ENCODE data around the gene DPCD.

DNA sequence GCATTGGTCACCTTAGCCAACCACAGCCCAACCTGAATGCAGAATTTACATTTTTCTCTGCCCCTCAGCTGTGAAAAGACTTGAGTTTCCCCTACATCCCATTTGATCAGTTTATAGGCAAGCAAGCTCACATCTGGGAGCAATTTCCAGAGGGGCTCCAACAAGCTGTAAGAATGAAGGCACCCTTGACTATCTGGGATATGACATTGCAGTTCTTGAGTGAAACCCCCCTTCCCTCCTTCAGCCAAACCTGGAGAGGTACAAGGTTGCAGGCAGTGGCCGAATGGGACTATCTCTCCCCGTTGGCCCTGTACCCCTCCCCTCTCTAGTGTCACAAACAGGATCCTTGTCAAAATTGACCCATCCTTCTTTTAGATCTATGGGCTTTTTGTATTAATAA lies 30.6 kb upstream of the DPCD start:
- TF ChIP-seq, protein P1, sequence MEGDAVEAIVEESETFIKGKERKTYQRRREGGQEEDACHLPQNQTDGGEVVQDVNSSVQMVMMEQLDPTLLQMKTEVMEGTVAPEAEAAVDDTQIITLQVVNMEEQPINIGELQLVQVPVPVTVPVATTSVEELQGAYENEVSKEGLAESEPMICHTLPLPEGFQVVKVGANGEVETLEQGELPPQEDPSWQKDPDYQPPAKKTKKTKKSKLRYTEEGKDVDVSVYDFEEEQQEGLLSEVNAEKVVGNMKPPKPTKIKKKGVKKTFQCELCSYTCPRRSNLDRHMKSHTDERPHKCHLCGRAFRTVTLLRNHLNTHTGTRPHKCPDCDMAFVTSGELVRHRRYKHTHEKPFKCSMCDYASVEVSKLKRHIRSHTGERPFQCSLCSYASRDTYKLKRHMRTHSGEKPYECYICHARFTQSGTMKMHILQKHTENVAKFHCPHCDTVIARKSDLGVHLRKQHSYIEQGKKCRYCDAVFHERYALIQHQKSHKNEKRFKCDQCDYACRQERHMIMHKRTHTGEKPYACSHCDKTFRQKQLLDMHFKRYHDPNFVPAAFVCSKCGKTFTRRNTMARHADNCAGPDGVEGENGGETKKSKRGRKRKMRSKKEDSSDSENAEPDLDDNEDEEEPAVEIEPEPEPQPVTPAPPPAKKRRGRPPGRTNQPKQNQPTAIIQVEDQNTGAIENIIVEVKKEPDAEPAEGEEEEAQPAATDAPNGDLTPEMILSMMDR (IDR thresholded peaks at IDR 0.05): no peak
- TF ChIP-seq POLR2AphosphoS5 (IDR thresholded peaks at IDR 0.05) (no peak), POLR2A (IDR thresholded peaks at IDR 0.05; ENCODE audit: low read depth) (no peak)
